Measurements from ENCODE around the gene KAT6B.
A peak's percentile ranks its signal among the peaks of the same experiment; 100 is the strongest.

DNA sequence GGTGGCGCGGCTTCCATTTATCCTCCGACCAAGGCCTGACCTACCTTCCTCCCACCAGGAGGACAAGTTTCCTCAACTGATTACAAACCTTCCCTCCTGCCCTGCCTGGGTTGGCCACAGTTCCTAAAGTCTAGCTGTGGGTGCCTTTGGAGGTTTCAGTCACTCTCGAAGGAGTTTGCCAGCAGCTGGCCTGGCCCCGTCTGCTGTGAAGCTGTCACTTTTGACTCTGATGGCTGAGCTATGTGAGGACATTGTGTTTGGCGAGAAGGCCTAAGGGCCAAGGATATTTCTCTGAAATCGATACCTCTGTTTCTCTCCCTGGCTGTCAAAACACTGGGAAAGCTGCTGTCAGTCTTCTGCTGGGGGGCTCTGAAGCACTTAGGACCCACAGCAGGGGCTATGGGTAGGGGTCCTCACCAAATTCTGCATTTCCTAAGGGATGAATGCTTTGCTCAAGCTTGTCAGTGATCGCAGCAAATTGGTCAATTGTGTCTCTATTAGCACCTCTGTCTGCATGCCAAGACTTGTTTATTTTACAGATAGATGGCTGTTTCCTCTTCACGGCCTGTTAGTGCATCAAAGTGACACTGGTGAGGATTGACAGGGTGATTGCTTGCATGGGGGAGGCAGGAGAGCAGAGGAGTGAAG, 253.2 kb downstream of the KAT6B start:
- no peak for TF ChIP-seq CTCF (IDR thresholded peaks at IDR 0.05; ENCODE audit: poor library complexity, severe bottlenecking)
- no peak for TF ChIP-seq EZH2 (IDR thresholded peaks at IDR 0.05; ENCODE audit: borderline replicate concordance, insufficient read depth, low read length, poor library complexity, severe bottlenecking)
- peak; percentile 82 for TF ChIP-seq EP300 (conservative IDR thresholded peaks at IDR 0.05; ENCODE audit: poor library complexity, severe bottlenecking)
- TF ChIP-seq, protein P1, sequence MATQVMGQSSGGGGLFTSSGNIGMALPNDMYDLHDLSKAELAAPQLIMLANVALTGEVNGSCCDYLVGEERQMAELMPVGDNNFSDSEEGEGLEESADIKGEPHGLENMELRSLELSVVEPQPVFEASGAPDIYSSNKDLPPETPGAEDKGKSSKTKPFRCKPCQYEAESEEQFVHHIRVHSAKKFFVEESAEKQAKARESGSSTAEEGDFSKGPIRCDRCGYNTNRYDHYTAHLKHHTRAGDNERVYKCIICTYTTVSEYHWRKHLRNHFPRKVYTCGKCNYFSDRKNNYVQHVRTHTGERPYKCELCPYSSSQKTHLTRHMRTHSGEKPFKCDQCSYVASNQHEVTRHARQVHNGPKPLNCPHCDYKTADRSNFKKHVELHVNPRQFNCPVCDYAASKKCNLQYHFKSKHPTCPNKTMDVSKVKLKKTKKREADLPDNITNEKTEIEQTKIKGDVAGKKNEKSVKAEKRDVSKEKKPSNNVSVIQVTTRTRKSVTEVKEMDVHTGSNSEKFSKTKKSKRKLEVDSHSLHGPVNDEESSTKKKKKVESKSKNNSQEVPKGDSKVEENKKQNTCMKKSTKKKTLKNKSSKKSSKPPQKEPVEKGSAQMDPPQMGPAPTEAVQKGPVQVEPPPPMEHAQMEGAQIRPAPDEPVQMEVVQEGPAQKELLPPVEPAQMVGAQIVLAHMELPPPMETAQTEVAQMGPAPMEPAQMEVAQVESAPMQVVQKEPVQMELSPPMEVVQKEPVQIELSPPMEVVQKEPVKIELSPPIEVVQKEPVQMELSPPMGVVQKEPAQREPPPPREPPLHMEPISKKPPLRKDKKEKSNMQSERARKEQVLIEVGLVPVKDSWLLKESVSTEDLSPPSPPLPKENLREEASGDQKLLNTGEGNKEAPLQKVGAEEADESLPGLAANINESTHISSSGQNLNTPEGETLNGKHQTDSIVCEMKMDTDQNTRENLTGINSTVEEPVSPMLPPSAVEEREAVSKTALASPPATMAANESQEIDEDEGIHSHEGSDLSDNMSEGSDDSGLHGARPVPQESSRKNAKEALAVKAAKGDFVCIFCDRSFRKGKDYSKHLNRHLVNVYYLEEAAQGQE (IDR thresholded peaks at IDR 0.05; ENCODE audit: borderline replicate concordance), result no peak
- TF ChIP-seq SMC3 (conservative IDR thresholded peaks at IDR 0.05; ENCODE audit: poor library complexity), result no peak
- peak; percentile 81 for TF ChIP-seq POLR2AphosphoS5 (IDR thresholded peaks at IDR 0.05)
- TF ChIP-seq MXI1 (conservative IDR thresholded peaks at IDR 0.05; ENCODE audit: poor library complexity, severe bottlenecking), result no peak
- TF ChIP-seq TAF1 (IDR thresholded peaks at IDR 0.05; ENCODE audit: low read depth), result no peak
